ENCODE results near the gene RYR3. TPM values are rescaled to one million over a fixed set of nuclear protein-coding genes. Genes with fewer than 3 reads are reported as not detected.

Gene RYR3
- total RNA-seq, 1 donor from 2014 or later = 2.2 TPM

GRCh38 chr15:33795070-33795469 is 484.3 kb downstream of the RYR3 start:
- H3K9me3 Mint-ChIP-seq = no peaks in the 10 kb centered on the region
- H3K4me3 Mint-ChIP-seq = no peak overlapping the region
- no peak for TF ChIP-seq CTCF (conservative IDR thresholded peaks at IDR 0.05)
- H3K27ac Mint-ChIP-seq = no peak overlapping the region
- H3K27me3 Mint-ChIP-seq = no peaks in the 10 kb centered on the region
- no peaks in the 10 kb centered on the region for H3K4me1 Mint-ChIP-seq (ENCODE audit: unreplicated experiment)
- no peak for DNase-seq (ENCODE audit: extremely low spot score, unreplicated experiment)
- no peaks in the 10 kb centered on the region for H3K36me3 Mint-ChIP-seq

- H3K4me3 Mint-ChIP-seq = no peak overlapping the region
- H3K27me3 Mint-ChIP-seq = peaks cover 3% of the 10 kb centered on the region
- H3K36me3 Mint-ChIP-seq = no peaks in the 10 kb centered on the region
- no peak overlapping the region for H3K27ac Mint-ChIP-seq
- peaks cover 8% of the 10 kb centered on the region for H3K9me3 Mint-ChIP-seq
- H3K4me1 Mint-ChIP-seq (ENCODE audit: unreplicated experiment) = peaks cover 7% of the 10 kb centered on the region
- no peak for TF ChIP-seq CTCF (conservative IDR thresholded peaks at IDR 0.05)
- no peak for DNase-seq (ENCODE audit: extremely low spot score, unreplicated experiment)
These were observed 486.9 kb downstream of the RYR3 start for GRCh38 chr15:33797651-33798050.

DNA sequence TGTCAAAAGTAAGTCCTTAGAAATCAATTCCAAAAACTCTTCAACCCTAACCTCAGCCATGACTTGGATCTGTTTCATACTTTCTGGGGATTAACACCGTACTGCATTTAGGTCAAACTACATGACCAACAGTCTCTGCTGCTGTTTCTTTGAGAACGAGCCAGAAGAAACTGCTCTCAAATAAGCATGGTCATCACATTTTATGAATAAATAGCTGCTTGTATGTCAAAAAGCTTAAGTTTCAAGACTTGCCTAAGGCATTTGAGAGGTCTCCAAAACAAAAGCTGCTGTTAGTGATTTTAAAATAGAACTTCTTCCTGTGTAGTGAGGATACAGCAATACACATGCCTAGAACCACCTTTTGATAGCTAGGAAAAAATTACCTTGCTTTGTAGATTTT is 491.2 kb downstream of the RYR3 start:
- no peak for DNase-seq (ENCODE audit: extremely low spot score, unreplicated experiment)
- no peak overlapping the region for H3K4me3 Mint-ChIP-seq
- H3K36me3 Mint-ChIP-seq = no peaks in the 10 kb centered on the region
- peak overlapping the region; percentile 25 for H3K27ac Mint-ChIP-seq
- peaks cover 8% of the 10 kb centered on the region for H3K9me3 Mint-ChIP-seq
- H3K27me3 Mint-ChIP-seq = peaks cover 3% of the 10 kb centered on the region
- H3K4me1 Mint-ChIP-seq (ENCODE audit: unreplicated experiment) = peaks cover 7% of the 10 kb centered on the region
- TF ChIP-seq CTCF (conservative IDR thresholded peaks at IDR 0.05) = no peak

GRCh38 chr15:33807665-33808064 is 496.9 kb downstream of the RYR3 start:
- Mint-ChIP-seq H3K27ac (no peak overlapping the region), H3K9me3 (no peaks in the 10 kb centered on the region), H3K4me1 (ENCODE audit: unreplicated experiment) (no peaks in the 10 kb centered on the region), H3K27me3 (no peaks in the 10 kb centered on the region), H3K36me3 (no peaks in the 10 kb centered on the region), H3K4me3 (no peak overlapping the region)
- no peak for DNase-seq (ENCODE audit: extremely low spot score, unreplicated experiment)
- no peak for TF ChIP-seq CTCF (conservative IDR thresholded peaks at IDR 0.05)

DNA sequence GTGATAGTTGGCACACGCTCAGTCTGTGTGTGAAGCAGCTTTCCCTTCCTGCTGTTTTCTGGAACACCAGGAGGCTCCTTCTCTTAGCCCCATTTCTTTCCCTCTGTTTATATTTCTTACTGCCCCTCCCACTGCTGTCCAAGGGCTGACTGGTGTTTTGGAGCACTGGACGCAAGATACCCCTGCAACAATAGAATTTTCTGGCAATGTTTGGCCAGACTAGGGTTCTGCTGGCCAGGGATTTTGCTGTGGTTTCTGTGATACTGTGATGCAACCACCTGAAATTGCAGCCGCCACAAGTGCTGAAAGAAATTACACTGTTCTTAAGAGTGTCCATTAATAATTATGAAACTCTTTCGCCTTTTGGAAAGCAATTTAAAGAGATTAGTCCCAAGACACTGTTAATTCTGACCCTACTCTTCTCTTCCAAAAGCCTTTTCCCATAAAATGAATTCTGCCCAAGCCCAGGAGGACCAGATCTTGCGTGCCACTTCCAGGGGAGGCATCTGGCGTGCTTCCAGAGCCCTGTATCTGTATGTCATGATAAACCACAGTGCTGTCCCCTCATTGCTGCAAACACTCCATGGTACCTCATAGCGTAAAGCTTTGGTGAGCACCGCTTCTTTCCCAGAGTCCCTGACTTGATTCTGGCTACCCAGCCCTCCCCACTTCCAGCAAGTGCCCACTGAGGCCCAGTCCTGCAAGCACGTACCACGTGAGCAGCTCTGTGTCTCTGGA is 498.1 kb downstream of the RYR3 start:
- H3K36me3 Mint-ChIP-seq = no peaks in the 10 kb centered on the region
- no peak overlapping the region for H3K4me3 Mint-ChIP-seq
- no peaks in the 10 kb centered on the region for H3K4me1 Mint-ChIP-seq (ENCODE audit: unreplicated experiment)
- no peaks in the 10 kb centered on the region for H3K27me3 Mint-ChIP-seq
- no peaks in the 10 kb centered on the region for H3K9me3 Mint-ChIP-seq
- no peak for TF ChIP-seq CTCF (conservative IDR thresholded peaks at IDR 0.05)
- no peak overlapping the region for H3K27ac Mint-ChIP-seq
- DNase-seq (ENCODE audit: extremely low spot score, unreplicated experiment) = no peak

Data from type B pancreatic cell (in vitro differentiated cells).